ENCODE results near the gene PNRC1.

PNRC1 gene

GRCh38 chr6:89080281-89081128, at the start of gene PNRC1:
Gene PNRC1 (plus strand): TSS chr6:89080751. CDS start chr6:89080895, 144 bp downstream.
- ATAC-seq: peak; percentile 82
- TF ChIP-seq OSR1 (CRISPR knock-in tag; IDR thresholded peaks at IDR 0.05): no peak
- no peak for TF ChIP-seq ZFP3 (CRISPR knock-in tag; IDR thresholded peaks at IDR 0.05)
- TF ChIP-seq SNAI2 (CRISPR knock-in tag; IDR thresholded peaks at IDR 0.05): no peak
- TF ChIP-seq CSDC2 (CRISPR knock-in tag; IDR thresholded peaks at IDR 0.05): no peak
- no peak for TF ChIP-seq CSRNP3 (CRISPR knock-in tag; IDR thresholded peaks at IDR 0.05)
- no peak for TF ChIP-seq CREB5 (CRISPR knock-in tag; IDR thresholded peaks at IDR 0.05; ENCODE audit: low read depth)
- no peak for TF ChIP-seq ISL1 (CRISPR knock-in tag; IDR thresholded peaks at IDR 0.05)
- TF ChIP-seq ZNF8 (CRISPR knock-in tag; IDR thresholded peaks at IDR 0.05): no peak
- no peak for TF ChIP-seq TOX (CRISPR knock-in tag; IDR thresholded peaks at IDR 0.05; ENCODE audit: borderline replicate concordance)

- TF ChIP-seq TSHZ2 (CRISPR knock-in tag; IDR thresholded peaks at IDR 0.05): no peak
- TF ChIP-seq CSRNP3 (CRISPR knock-in tag; IDR thresholded peaks at IDR 0.05): no peak
- no peak for TF ChIP-seq TOX (CRISPR knock-in tag; IDR thresholded peaks at IDR 0.05; ENCODE audit: borderline replicate concordance)
- TF ChIP-seq ZC3H10 (CRISPR knock-in tag; IDR thresholded peaks at IDR 0.05): no peak
- TF ChIP-seq PATZ1 (CRISPR knock-in tag; IDR thresholded peaks at IDR 0.05; ENCODE audit: borderline replicate concordance): no peak
- no peak for TF ChIP-seq ZNF565 (CRISPR knock-in tag; conservative IDR thresholded peaks at IDR 0.05; ENCODE audit: low read depth)
- no peak for TF ChIP-seq ISL1 (CRISPR knock-in tag; IDR thresholded peaks at IDR 0.05)
- no peak for TF ChIP-seq CREB5 (CRISPR knock-in tag; IDR thresholded peaks at IDR 0.05; ENCODE audit: low read depth)
- no peak for TF ChIP-seq ZNF8 (CRISPR knock-in tag; IDR thresholded peaks at IDR 0.05)
- no peak for TF ChIP-seq SNAI2 (CRISPR knock-in tag; IDR thresholded peaks at IDR 0.05)
- no peak for TF ChIP-seq TCF4 (CRISPR knock-in tag; IDR thresholded peaks at IDR 0.05; ENCODE audit: borderline replicate concordance)
- TF ChIP-seq RARB (CRISPR knock-in tag; IDR thresholded peaks at IDR 0.05): no peak
- TF ChIP-seq ESRRG (CRISPR knock-in tag; IDR thresholded peaks at IDR 0.05): no peak
- no peak for TF ChIP-seq CSDC2 (CRISPR knock-in tag; IDR thresholded peaks at IDR 0.05)
- no peak for TF ChIP-seq ARNTL (CRISPR knock-in tag; IDR thresholded peaks at IDR 0.05; ENCODE audit: borderline replicate concordance, low read depth)
- ATAC-seq: no peak
These were observed 48.0 kb upstream of the PNRC1 start for GRCh38 chr6:89032599-89032998.

- no peak for ATAC-seq
- TF ChIP-seq TSHZ2 (CRISPR knock-in tag; IDR thresholded peaks at IDR 0.05) (no peak), ISL1 (CRISPR knock-in tag; IDR thresholded peaks at IDR 0.05) (no peak), SNAI2 (CRISPR knock-in tag; IDR thresholded peaks at IDR 0.05) (no peak), PATZ1 (CRISPR knock-in tag; IDR thresholded peaks at IDR 0.05; ENCODE audit: borderline replicate concordance) (no peak), ZFP3 (CRISPR knock-in tag; IDR thresholded peaks at IDR 0.05) (no peak), RARB (CRISPR knock-in tag; IDR thresholded peaks at IDR 0.05) (no peak), ZFP30 (CRISPR knock-in tag; IDR thresholded peaks at IDR 0.05) (no peak), BACH2 (CRISPR knock-in tag; IDR thresholded peaks at IDR 0.05; ENCODE audit: borderline replicate concordance) (no peak), ESRRG (CRISPR knock-in tag; IDR thresholded peaks at IDR 0.05) (no peak)
These were observed 47.1 kb upstream of the PNRC1 start for GRCh38 chr6:89033461-89033860.
